ENCODE data around the gene AOPEP.

The AOPEP gene

GRCh38 chr9:94719878-94720277, 6.6 kb upstream of the AOPEP start:
- DNase-seq, result no peak

- DNase-seq, result no peak
Measured at GRCh38 chr9:94720846-94721549, 5.5 kb upstream of the AOPEP start.

GRCh38 chr9:94721754-94722153, 4.7 kb upstream of the AOPEP start:
- DNase-seq, result no peak

GRCh38 chr9:94725293-94725692, 1.2 kb upstream of the AOPEP start:
- DNase-seq, result no peak

- DNase-seq, result no peak
Measured at GRCh38 chr9:94728719-94729118, 2.2 kb downstream of the AOPEP start.

GRCh38 chr9:94729199-94729598, 2.7 kb downstream of the AOPEP start:
- DNase-seq, result no peak

- no peak for DNase-seq
Measured at GRCh38 chr9:94734054-94734754, 7.7 kb downstream of the AOPEP start.

- DNase-seq, result no peak
Measured at GRCh38 chr9:94736759-94737158, 10.3 kb downstream of the AOPEP start.

- DNase-seq, result no peak
Measured at GRCh38 chr9:94740145-94740840, 13.8 kb downstream of the AOPEP start.

- no peak for DNase-seq
Measured at GRCh38 chr9:94741866-94742265, 15.4 kb downstream of the AOPEP start.

- DNase-seq, result no peak
Measured at GRCh38 chr9:94743035-94743954, 16.8 kb downstream of the AOPEP start.

- no peak for DNase-seq
Measured at GRCh38 chr9:94745806-94746540, 19.5 kb downstream of the AOPEP start.

- DNase-seq, result no peak
Measured at GRCh38 chr9:94746541-94747370, 20.3 kb downstream of the AOPEP start.

- DNase-seq, result no peak
Measured at GRCh38 chr9:94754976-94755475, 28.5 kb downstream of the AOPEP start.

- DNase-seq, result no peak
Measured at GRCh38 chr9:94757158-94757557, 30.7 kb downstream of the AOPEP start.

- DNase-seq, result no peak
Measured at GRCh38 chr9:94758031-94758430, 31.5 kb downstream of the AOPEP start.

- DNase-seq, result no peak
Measured at GRCh38 chr9:94758880-94759279, 32.4 kb downstream of the AOPEP start.

GRCh38 chr9:94760010-94760409, 33.5 kb downstream of the AOPEP start:
- no peak for DNase-seq

- DNase-seq, result no peak
Measured at GRCh38 chr9:94760660-94761059, 34.2 kb downstream of the AOPEP start.

- DNase-seq, result no peak
Measured at GRCh38 chr9:94761481-94761880, 35.0 kb downstream of the AOPEP start.

All from NCI-H2029 (cell line).